Kidney glomerular epithelial cell (primary cell): ENCODE data around the gene FGGY.
"Not testable (repeated sequence)": the region's sequence is repeated elsewhere in the genome, so short reads cannot be mapped to it uniquely, and the experiment has no call there.

Experiments used
- DNase-seq: peaks from one replicate; lab custom pipeline; 2025; lab: John Stamatoyannopoulos, UW

FGGY gene

GRCh38 chr1:59443310-59443709 is 146.4 kb downstream of the FGGY start:
- DNase-seq, result no peak

DNA sequence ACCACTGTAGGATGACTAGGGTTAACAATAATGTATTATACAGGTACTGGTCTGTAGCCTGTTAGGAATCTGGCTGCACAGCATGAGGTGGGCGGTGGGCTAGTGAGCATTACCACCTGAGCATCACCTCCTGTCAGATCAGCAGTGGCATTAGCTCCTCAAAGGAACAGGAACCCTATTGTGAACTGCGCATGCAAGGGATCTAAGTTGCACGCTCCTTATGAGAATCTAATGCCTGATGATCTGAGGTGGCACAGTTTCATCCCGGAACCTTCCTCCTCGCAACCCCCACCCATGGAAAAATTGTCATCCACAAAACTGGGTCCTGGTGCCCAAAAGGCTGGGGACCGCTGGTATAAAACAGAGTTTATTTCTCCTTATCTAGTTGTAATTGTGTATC is 147.6 kb downstream of the FGGY start:
- no peak for DNase-seq

- no peak for DNase-seq
Observed at GRCh38 chr1:59445040-59445439, 148.1 kb downstream of the FGGY start.

DNA sequence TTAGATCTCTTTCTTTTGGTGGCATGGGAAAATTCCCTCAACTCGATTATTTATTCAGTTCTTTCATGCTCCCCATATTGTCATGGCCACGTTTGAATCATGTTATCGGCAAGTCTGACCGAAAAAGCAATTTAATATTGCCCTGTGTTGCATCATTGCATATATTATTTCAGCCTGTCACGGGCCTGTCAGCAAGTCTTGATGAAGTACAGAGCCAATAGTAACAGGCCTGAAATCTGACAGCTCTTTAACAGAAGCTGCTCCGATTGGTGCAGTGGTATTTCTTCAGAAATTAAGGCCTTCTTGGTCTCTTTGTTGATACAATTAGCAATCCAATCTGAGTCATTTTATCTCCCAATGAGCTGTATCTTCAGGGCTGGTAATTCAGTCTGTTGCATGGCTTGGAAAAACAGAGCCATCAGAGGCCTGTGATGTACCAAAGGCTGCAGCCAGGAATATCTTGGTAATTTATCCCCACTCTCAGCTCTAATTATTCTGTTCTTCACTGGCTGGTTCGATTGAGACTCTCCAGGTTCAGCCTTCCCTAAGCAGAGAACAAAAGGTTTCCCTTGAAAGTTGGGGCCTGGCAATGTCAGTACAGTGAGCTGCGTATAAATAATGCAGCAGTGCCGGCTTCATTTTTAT is 149.5 kb downstream of the FGGY start:
- peak; percentile 48 for DNase-seq

DNA sequence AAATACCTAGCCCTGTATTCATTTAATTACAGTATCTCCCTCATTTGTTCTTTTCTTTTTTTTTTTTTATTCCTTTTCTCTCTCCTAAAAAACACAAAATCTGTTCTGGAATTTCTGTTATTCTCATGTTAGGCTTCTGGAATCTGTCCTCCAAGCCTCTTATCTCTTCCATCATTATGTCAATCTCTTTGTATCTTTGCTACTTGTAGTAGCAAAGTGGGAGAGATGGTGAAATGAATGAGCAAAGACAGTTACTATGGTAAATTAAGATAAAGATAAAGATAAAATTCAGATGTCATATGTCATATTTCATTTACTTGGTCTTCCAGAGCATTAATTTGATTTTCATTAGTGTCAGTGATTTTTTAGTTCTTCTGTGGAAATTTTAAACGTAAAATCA is 155.1 kb downstream of the FGGY start:
- no peak for DNase-seq

GRCh38 chr1:59452559-59452958 is 155.7 kb downstream of the FGGY start:
- DNase-seq, result no peak

DNA sequence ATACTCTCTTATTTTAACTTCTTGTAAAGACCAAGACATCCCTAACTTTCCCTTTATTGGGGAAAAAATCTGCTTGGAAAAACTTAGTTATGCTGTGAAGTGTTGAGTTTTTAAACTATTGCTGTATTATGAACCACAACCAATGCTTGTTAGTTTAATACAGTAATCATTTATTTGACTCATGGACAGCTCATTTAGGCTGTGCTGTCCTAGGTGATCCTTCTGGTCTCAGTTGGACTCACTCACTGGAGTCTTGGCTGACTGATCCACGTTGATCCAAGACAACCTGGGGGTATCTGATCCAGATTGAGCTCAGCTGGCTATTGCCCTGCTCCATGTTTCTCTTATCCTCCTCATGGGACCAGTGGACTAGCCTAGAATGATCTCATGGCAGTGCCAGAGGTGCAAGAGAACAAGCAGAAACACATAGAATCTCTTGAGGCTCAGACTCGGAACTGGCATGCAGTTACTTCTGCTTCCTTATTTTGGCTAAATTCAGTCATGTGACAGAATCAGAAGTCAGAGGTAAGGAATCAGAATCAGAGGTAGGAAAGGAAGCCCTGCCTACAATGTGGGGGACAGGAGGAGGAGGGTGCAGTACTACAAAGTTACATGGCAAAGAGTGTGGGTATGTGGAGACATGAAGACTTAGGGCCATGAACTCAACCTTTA is 156.5 kb downstream of the FGGY start:
- DNase-seq, result no peak

DNA sequence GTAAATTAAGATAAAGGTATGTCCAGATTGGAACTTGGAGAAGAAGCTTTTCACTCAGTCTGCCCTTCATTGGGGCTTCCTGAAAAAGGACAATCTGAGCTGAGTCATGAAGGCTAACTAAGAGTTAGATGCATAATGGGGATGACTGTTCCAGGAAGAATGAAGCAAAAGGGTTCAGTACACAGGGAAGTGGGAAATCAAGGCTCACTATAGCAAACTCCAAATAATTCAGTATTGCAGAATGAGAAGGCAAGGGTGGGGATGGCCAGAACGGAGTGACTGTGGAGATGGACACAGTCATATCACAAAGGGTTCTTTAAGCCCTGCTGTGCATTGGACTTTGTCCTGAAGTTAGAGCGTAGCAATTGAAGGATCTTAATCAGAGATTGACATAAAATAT is 158.3 kb downstream of the FGGY start:
- DNase-seq, result peak; percentile 43

DNA sequence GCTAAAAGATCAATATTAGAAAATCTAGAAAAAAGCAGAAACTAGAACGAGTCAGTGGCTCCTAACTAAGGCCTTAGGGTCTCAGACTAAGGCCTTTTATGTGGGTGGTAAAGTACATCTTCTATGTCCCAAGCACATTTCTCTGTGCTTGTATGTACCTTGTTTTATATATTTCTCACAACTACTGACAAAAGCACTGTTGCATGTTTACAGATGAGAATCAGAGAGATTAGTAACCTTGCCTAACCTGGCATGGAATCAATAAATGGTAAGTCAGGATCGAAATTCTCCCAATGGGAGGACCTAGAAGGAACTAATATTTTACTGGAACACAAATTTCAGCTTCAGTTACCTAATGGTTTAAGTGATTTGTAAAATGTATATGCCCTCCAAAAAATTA is 160.9 kb downstream of the FGGY start:
- no peak for DNase-seq

DNA sequence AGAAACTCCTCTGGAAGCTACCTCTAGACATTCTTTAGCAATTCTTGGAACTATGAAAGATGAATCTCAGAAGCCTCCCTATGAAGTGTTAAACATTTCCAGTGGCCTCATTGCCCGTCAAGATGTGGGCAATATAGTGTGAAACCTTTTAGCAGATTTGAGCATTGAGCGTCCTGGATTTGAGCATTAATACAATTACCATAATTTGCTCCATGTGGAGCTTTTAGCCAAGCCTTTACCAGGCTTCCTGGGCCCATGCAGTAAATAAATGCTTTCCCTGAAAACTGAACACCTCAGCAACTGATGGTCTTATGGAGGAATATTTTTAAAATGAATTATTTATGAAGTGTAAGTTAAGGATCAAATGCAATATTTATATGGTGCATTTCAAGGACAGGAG is 162.0 kb downstream of the FGGY start:
- no peak for DNase-seq

- DNase-seq, result not testable (repeated sequence)
Observed at GRCh38 chr1:59462942-59463341, 166.0 kb downstream of the FGGY start.

DNA sequence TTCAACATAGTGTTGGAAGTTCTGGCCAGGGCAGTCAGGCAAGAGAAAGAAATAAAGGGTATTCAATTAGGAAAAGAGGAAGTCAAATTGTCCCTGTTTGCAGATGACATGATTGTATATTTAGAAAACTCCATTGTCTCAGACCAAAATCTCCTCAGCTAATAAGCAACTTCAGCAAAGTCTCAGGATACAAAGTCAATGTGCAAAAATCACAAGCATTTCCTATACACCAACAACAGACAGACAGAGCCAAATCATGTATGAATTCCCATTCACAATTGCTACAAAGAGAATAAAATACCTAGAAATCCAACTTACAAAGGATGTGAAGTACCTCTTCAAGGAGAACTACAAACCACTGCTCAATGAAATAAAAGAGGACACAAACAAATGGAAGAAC is 168.6 kb downstream of the FGGY start:
- DNase-seq, result not testable (repeated sequence)

- no peak for DNase-seq
Observed at GRCh38 chr1:59468828-59469428, 172.0 kb downstream of the FGGY start.

GRCh38 chr1:59471991-59472570 is 175.2 kb downstream of the FGGY start:
- DNase-seq, result not testable (repeated sequence)

DNA sequence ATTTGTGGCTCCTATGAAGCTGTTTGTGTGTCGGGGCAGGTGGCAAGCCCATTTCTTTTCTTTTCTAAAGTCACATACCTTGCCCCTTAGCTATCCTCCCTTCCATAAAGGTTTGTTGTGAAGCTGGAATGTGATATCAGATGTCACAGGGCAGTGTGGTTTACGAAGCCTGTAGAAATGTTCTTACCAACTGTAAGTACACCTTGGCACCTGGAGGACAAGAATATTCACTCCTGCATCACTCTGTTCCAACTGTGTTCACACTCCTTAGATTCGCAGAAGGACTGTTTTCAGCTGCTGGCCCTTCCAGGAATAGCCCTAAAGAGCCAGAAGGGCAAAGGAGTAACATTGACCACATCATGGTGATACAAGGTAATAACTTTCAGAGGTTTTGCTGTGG is 176.9 kb downstream of the FGGY start:
- DNase-seq, result no peak

DNA sequence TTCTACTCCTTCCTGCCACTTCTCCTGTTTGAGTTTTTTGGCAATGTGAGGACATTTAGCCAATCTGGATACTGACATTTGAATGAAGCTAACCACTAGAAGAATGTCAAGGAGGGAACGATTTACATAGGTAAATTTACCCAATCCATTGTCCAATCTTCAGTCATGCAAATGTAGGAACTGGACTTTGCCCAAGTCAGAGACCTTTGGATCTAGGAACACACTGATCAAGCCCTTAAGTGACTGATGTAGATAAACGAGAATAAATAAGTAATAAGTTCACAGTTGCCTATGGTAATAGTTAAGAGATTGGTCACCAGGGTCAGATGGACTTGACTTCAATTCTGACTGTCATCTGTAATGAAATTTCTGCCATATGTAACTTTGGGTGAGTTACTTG is 177.6 kb downstream of the FGGY start:
- no peak for DNase-seq

- DNase-seq, result no peak
Observed at GRCh38 chr1:59475737-59476136, 178.8 kb downstream of the FGGY start.

DNA sequence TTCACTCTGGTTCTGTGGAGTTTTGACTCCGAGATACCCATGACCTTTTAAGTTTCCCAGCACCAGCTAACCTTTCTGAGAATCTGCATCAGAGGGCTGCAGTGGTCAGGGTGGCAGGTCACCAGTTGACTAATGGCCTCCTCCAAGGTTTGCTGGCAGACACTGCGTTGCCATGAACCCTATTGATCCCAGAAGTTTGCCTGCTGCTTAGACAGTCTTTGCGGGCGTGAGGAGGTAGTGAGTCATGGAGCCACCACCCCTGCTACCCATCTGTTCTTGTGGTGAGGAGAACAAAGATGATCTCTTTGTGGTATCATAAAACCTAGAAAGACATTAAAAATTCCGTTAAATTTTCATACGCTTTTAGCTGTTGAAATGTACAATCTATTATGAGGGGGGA is 180.4 kb downstream of the FGGY start:
- no peak for DNase-seq

DNA sequence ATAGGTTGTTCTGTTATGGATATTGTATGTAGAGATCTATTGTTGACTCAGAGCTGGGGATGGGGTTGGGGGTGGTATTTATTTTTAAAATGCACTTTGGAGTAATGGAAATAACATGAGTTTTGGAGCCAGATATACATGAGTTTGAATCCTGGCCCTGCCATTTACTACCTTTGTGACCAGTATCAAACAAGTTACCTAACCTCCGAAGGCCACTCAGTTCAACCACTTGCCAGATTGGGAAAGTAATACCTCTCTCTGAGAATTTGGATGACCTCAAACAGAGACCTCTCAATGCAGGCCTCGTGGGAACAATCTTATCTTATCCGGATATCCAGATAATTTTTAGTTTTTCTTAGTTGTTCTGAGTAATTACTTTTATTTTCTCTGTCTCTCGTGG is 181.0 kb downstream of the FGGY start:
- no peak for DNase-seq

- no peak for DNase-seq
Observed at GRCh38 chr1:59478822-59479221, 181.9 kb downstream of the FGGY start.

DNA sequence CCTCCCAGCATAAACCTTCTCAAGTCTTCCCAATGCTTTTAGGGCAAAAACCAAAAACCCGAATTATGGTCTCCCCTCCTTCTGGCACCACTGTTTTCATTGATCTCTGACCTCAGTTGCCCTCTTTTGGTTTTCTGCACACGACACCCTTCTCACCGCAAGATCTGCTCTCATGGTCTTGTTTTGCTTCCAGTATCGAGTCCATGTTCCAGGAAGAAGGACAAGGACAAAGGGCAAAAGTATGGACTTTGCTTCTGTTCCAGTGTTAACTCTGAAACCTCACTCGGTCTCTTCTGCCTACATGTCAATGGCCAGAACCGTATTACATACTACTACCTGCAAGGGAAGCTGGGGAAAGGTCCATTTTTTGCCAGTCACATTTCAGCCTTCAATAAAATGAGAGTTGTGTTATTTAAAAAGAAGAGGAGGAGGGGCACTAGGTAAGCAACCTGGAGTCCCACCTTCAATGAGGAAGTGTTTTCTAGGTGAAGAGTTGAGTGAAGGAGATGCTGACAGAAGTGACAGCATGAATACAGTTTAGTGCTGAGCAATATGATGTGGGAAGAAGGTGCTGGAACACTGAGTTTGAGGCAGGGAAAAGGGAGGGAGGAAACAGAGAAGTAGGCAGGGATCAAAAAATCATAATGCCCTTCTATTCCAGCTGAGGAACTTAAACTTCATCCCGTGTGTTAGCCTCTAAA is 183.4 kb downstream of the FGGY start:
- DNase-seq, result no peak

DNA sequence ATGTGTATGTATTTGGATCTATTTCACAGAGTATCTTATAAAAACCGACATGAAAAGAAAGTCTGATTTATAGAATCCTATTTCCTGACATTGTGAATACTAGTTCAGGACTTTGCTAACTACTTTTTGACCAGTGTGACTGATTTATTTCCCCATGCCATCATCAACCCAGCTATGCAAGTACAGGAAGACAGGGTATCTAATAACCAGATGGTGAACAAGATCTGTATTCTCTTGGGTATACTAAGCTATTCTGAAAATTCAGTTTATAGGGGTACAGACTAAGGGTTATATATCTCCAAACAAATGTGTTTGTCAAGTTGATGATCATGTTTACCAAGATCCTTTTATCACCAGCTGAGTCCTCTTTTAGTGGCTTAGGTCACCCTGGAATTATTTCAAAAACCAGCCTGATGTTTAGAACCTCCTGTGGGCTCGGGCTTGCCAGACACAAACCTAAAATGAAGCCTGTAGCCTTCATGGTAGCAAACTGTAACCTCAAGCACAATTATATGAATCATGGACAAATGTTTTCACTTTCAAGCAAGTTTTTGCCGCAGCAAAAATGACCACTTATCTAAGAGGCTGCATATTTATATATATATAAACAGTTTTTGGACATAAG is 185.1 kb downstream of the FGGY start:
- no peak for DNase-seq
